Erythroblast (primary cell): ENCODE results near the gene HSPBP1.

Experiments
- DNase-seq, 2 experiments: peaks; one replicate each; lab custom pipeline; 2025; lab: John Stamatoyannopoulos, UW
- GATA1 ChIP-seq: IDR thresholded peaks from 2 replicates; pipeline ENCODE4 v1.6.1; 2011; ENCODE audit warnings: low read depth, mild to moderate bottlenecking, control low read depth, low read length, moderate library complexity
- POLR2A ChIP-seq: IDR thresholded peaks from 2 replicates; pipeline ENCODE4 v1.6.1; 2011; ENCODE audit warnings: mild to moderate bottlenecking, low read length

The HSPBP1 gene

DNA sequence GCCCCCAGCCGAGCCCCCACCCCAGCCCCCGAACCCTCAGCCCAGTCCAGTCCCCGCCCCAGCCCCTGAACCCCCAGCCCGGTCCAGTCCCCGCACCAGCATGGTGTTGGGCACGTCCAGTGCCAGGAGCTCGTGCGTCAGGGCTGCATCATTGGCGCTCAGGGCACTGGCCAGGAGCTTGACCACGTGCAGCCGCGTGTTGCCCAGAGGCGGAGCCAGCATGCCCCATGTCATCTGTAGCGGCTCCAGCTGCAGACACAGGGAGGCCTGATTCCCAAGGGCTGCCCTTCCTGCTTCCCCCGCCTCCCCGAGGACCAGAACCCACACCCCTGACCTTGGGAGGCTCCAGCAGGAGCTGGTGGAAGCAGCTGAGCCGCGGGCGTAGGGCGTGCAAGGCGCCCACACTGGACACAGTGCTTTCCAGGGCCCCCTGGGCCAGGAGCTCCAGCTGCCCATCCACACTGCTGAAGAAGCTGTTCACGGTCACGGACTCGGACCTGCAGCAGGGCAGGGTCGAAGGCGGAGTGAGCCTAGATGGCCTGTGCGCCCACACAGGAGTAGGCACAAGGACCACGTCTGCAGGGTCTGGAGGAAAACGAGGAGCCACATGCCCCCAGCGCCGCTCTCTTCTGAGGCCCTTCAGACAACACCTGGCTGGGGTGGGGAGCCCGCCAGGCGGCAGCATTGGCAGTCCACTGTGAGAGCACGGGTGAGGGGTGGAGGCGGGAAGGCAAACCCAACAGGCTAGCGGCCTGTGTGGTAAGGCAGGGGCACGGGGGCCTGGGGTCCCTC is 38.6 kb downstream of the HSPBP1 start:
- no peak for DNase-seq
- TF ChIP-seq GATA1 (no peak), POLR2A (no peak)

DNA sequence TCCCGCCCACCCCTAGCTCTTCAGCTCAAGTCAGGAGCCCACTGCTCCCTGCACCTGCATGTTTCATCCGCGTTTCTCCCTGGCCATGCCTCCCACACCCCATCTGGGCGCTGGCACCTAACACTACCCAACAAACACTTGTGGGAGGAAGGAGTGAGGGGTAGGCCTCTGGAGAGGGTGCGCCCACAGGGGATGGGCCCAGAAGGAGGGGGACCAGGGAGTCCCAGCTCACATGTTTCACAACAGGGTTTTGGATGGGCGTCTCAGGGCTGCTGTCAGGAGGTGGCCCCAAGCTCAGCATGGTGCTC is 39.2 kb downstream of the HSPBP1 start:
- TF ChIP-seq POLR2A = no peak
- no peak for TF ChIP-seq GATA1
- no peak for DNase-seq

DNA sequence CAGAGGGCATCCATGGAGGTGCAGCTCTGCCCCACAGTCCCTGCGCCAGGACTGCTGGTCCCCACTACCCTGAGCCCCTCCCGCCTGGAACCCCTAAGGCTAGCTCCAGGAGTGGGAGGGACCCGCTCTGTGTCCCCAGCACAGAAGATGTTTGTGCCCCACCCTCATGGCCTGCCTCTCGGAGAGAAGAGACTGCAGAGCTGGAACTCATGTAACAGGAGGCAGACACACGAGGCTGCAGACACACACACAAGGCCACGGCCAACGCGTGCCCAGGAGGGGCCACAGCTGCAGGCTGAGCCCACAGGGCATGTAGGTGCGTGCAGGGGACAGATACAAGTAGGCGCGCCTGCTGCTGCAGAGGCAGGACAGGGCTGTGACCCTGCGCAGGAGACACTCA is 40.9 kb downstream of the HSPBP1 start:
- TF ChIP-seq POLR2A = no peak
- no peak for TF ChIP-seq GATA1
- DNase-seq = no peak

GRCh38 chr19:55238030-55238429 is 41.9 kb downstream of the HSPBP1 start:
- DNase-seq = no peak
- TF ChIP-seq POLR2A = no peak
- TF ChIP-seq GATA1 = no peak

GRCh38 chr19:55232986-55233385 is 46.9 kb downstream of the HSPBP1 start:
- no peak for DNase-seq
- no peak for TF ChIP-seq POLR2A
- no peak for TF ChIP-seq GATA1

GRCh38 chr19:55232286-55232602 is 47.7 kb downstream of the HSPBP1 start:
- no peak for DNase-seq
- TF ChIP-seq GATA1 (no peak), POLR2A (no peak)

DNA sequence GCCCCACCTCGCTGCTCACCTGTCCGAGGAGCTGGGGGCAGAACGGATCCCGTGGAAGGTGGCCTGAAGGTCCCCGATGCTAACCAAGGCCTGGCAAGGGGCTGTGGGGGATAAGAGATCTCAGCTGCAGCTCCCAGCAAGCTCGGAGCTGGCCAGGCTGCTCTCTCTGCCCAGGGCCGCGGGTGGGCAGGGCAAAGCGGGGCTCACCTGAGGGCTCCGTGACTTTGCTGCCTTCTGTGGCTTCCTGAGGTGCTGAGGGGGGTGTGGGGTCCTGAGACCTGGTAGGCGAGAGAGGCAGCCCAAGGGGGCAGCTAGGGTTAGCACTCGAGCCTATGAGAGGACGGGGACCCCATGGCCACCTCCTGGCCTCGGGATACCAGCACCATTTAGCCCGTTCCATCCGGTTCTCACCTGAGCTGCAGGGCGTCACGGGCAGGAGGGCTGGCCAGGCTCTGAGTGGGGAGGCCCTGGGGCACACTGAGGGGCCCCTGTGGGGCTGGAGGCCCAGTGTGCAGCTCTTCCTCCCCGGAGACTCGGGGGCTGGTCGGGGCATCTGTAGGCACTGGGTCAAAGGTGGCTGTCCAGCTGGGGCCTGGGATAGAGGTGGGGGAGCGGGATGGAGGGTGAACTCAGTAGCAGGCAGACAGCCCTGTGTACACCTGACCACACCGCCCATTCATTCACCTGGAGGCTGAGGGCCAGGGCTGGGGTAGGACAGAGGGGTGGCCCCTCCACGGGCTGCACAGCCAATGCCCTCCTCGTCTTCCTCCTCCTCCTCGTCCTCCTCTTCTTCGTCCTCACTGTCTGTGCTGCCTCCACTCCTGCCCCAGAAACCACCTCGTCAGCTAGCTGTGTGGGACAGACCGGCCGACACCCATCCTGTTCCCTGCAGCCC is 48.3 kb downstream of the HSPBP1 start:
- TF ChIP-seq POLR2A = no peak
- TF ChIP-seq GATA1 = no peak
- no peak for DNase-seq

DNA sequence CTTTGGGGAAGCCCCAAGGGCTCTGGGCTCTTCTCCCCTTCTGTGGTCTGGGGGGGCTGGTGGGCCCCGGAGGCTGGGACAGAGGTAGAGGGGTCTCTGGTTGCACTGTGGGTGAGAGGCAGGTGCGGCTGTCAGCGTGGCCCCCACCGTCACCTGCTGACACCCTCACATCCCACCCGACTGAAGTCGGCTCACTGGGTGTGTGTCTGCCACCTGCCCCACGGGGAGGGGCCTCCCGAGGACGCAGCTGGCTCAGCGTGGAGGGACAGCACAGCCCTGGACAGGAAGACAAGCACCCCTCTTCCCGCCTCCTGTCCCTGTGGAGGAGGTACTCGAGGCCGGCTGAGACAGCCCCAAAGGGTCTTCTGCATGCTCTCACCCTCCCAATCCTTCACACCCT is 49.1 kb downstream of the HSPBP1 start:
- no peak for DNase-seq

GRCh38 chr19:55230329-55230728 is 49.6 kb downstream of the HSPBP1 start:
- TF ChIP-seq POLR2A (no peak), GATA1 (no peak)
- no peak for DNase-seq

More for the DNA sequence above, 49.1 kb downstream of the HSPBP1 start:
- TF ChIP-seq POLR2A (no peak), GATA1 (no peak)

DNA sequence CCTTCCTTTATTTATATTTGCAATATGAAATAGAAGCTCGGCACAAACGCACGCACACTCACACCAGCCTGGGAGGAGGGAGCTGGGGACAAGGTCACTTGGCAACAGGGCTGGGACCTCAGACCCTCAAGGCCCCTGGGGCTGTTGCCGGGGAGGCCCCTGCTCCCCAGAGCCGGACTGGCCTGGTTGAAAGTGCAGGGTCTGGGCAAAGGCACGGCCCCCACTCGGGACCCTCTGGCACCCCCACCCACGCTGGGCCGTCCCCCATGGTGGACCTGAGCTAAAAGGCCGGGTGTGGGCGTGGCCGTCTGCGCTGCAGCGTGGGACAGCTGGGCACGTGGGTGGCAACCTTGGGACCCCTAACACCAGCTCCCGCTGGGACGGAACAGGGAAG is 50.1 kb downstream of the HSPBP1 start:
- no peak for TF ChIP-seq POLR2A
- no peak for TF ChIP-seq GATA1
- no peak for DNase-seq

GRCh38 chr19:55229145-55229788 is 50.6 kb downstream of the HSPBP1 start:
- TF ChIP-seq GATA1 = no peak
- no peak for TF ChIP-seq POLR2A
- DNase-seq = no peak

DNA sequence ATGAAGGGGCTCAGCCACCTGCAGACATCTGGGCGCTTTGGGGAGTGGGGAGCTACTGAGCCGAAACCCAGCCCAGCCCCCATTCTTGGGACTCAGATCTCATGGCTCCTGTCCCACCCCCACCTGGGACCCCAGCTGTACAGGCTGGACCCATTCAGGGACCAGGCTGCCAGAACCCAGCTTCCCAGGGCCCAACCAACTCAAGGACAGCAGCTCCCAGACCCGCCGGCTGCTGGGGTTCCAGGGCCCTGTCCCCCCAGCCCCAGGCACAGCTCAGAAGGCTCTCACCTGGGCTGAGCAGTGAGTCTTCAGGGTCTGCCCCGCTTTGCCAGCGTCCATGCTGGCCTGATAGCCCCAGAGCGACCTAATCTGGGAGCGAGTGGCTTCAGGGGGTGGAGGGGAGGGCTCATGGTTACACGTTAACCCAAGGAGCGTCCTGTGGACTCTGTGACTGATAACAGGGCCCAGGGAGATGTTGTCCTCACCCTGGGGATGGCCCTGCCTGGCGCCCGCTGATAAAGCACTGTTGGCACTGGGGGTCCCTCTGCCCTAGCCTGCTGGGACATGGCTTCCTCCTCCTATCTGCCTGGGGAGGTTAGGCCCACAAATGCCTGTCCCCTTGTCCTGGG is 51.4 kb downstream of the HSPBP1 start, which contains the start of gene TMEM86B:
TMEM86B (minus strand) TSS at position 361 of the 629 bp plus-strand sequence; CDS start at position 339, 22 bp downstream.
- TF ChIP-seq GATA1 (peak; percentile 86), POLR2A (peak; percentile 55)
- DNase-seq = peak; percentile 93 to 97

DNA sequence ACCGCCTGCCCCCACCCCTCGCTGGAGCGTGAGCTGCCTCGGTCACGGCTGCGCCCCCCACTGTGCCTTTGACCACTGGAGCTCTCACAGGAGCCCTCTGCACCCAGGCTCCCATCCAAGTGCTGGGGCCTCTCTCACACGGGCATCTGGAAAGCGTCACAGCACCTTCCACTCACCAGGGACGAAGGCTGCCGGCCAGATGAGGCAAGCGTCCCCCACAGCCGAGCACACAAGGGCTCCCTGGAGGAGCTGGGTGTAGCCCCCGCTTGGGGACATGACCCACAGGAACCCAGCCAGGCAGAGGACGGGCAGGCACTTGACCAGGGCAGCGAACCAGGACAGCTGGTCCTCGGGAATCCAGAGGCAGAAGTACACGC is 51.9 kb downstream of the HSPBP1 start:
- no peak for TF ChIP-seq POLR2A
- no peak for TF ChIP-seq GATA1
- DNase-seq = no peak
